CD4-positive, alpha-beta T cell treated with Interleukin-17A for 4 hours (primary cell): ENCODE results near the gene B3GAT2.

Experiments
- DNase-seq: peaks from one replicate; pipeline ENCODE4 v3.0.0-alpha.2; 2020; ENCODE audit warnings: mixed read lengths

B3GAT2 gene

DNA sequence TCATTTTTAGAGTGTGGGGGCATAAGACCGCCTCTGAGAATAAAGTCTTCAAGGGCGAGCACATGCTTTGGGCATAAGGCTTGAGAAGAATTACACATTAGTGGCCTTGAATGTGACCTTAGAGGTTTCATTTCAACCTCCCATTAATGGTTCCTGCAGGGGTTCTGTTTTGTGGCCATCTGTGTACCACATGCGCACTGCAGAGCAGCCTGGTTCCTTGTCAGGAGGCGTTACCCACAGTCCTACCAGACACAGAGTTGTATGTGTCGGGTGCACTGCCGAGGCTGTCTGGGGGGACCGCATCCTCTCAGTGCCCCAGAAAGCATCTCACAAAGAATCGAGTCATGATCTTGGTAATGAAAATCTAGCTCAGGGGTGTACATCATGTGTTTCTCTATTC is 115.7 kb downstream of the B3GAT2 start:
- DNase-seq, result no peak

DNA sequence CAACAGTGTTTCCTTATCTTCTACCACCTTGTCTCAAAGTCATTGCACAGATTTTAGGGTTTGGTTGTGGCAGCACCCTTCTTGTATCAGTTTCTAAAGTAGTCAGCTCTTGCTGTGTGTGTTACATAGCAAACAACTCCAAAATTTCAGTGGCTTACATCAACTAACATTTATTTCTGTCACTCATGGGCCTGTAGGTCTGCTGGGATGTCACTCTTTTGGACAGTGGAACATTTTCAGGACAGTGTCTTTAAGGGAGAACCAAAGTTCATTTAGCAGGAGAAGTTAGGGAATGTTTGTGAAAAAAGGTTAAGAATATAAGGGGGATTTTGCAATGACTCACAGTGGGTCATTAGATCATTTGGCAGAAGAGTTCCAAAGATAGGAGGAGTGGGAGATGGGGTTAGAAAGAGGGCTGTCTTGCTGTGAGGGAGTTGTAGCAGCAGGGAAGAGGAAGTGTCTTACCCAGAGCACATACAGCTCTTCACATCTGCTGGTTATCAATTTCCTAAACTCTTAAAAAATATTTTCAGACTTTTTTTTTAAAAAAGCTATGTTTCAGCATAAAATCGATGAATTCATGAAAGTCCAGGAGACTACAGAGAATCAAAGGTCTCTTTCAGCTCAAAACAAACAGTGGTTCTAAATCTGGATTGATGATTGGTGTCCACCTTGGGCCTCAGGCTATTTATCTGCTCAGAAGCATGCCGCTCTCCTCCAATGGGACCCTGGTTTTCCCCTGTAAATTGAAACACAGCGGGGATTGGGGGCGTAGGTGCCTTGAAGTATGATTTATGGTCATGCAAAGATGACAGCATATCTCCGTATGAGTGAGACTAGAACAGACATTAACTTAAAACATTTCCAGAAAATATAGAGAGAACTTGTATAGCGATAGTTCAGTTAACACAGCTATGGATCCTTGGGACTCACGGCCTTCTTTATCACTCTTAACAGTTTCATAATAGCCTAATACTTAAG is 117.3 kb downstream of the B3GAT2 start:
- DNase-seq, result no peak

DNA sequence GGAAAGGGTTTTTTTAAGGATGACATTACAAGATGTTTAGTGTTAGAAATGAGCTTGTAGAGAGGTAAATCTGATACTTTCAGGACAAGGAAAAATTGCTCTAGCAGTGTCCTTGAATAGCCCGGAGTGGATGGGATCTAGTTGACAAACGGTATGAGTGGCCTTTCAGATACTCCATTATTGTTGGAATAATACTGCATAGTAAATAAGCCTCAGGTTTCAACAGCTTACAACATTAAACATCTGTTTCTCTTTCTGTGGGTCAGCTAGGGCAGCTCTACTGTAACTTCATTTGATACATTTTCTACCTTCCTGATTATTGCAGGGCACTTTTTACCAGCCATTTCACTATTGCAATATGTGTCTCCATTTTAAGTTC is 118.0 kb downstream of the B3GAT2 start:
- DNase-seq, result no peak

DNA sequence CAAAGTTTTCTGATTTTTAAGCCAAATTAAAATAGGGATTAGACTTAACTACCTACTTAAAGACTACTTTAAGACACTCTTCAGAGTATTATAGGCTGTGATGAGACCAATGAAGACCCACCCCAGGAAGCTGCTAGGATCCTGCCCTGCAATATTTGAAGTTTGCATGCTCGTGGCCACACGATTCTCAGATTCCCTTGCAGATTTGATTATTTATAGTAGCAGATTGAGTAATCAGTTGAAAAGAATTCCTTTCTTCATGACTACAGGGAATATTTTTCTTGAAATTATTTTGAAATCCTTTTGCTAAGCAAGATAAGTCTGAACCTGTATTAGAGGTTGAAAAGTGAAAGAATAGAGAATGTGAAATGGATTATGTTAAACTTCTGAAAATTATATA is 122.3 kb downstream of the B3GAT2 start:
- DNase-seq, result no peak

DNA sequence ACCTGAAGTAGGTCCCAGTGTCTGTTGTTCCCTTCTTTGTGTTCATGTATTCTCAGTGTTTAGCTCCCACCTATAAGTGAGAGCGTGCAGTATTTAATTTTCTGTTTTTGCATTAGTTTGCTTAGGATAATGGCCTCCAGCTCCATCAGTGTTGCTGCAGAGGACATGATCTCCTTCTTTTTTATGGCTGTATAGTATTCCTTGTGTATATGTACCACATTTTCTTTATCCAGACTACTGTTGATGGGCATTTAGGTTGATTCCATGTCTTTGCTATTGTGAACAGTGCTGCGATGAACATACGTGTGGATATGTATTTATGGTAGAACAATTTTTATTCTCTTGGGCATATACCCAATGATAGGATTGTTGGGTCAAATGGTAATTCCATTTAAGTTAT is 125.4 kb downstream of the B3GAT2 start:
- no peak for DNase-seq

DNA sequence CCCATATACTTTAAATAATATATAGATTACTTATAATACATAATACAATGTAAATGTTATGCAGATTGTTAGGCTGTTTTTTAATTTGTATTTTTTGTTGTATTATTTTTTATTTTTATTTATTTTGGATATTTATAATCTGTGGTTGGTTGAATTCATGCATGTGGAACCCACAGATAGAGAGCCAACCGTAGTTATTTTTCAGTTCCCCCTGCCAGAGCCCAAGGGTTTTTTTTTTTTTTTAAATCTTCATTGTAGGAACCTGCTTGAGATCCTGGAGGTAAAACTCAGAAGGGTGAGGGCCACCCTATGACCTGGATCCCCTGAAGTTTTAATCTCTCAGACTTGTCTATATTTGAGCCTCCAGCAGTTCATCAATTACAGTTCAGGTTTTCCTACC is 133.2 kb downstream of the B3GAT2 start:
- DNase-seq, result no peak

DNA sequence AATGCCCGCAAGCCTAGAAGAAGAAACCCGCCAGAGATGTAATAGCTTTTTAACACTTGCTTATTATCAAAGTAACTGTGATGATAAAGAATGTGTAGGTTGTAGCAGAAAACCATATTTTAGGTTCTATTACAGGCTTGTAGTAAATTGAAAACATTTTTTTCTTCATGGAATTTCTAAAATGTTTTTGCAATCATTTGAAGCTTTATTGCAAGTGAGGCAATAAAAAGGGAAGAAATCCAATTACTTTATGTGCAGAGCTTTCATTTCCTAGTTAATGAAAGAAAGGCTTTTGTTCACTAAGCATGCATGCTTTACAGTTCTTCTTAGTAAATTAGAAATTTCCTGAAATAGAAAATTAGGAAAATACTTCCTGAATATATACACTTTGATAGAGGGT is 135.1 kb downstream of the B3GAT2 start:
- no peak for DNase-seq

DNA sequence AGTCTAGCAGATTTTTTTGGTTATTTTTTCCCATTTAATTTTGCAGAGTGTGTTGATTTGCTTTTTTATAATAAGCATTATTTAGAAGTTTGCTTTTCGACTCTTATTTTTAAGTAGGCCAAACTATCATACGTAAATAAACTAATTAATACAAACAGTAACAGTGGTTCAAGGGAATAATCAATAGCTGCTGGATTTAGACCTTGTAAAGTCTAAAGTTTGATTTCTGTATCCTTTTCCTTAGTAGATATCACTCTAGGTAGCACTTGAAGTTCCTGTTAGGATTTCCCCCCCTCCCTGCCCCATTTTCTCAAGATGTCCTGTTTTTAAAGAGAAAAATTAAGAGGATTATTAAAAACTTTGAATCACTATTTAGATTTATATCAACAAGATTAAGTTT is 136.1 kb downstream of the B3GAT2 start:
- no peak for DNase-seq

DNA sequence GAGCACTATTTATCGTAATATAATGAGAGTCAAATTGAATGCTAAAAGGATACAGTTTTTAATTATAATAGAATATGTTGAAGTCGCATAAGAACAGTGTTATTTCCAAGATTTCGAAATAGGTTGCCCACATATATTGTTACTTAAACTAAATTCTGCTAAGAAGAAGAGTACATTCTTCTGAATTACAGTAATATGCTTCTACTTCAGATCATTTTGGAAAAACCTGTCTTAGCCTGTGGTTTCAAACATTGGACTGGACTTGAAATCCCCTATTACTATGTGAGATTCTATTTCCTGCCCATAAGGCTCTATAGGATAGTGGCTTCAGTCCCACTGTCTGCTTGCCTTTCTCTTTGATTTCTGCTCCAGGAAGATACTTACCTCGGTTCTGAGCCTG is 137.2 kb downstream of the B3GAT2 start:
- DNase-seq, result no peak

DNA sequence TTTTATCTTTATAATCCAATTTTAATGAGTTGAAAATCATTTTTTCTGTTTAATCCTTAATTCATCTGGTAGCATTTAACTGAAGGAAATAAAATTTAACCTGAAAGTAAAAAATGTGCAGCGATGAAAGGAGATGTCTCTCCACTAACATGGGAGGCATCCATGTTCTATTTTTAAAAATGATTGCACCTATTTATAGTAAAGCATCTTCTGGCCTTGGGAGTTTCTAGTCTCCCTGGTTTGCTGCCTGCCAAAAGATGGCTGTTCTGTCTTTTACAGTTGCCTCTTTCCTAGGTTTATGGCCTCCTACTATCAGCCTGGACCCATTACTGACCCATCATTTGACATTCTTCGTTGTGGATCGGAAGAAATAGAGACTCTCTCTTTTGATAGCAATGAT is 143.0 kb downstream of the B3GAT2 start:
- DNase-seq, result no peak

DNA sequence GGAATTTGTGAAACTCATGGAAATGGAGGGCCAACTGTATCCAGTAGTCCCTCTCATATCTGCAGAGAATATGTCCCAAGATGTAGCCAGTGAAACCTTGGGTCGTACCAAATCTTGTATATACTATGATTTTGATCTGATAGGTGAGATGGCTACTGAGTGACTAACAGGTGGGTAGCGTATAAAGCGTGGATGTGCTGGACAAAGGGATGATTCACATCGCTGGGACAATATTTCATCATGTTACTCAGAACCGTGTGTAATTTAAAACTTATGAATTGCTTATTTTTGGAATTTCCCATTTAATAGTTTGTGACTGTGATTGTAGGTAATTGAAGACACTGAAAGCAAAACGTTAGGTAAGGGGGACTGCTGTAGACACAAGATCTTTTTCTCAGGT is 145.1 kb downstream of the B3GAT2 start:
- DNase-seq, result no peak
